Fibroblast of lung (primary cell): ENCODE results near the gene KRTAP10-1. TPM values are rescaled to one million over a fixed set of nuclear protein-coding genes. Genes with fewer than 3 reads are reported as not detected.

Source experiments
- DNase-seq, 2 donors: peaks; one replicate each; pipeline versions ENCODE4 v3.0.0 to v3.0.0-alpha.2; 2010; ENCODE audit warnings: low read depth in 2 of 2
- H2AFZ ChIP-seq: 2 replicates; pipeline ENCODE4 v1.5.1; 2012; ENCODE audit warnings: low read length, control low read depth, inconsistent platforms
- H3K27ac ChIP-seq: 2 replicates; pipeline ENCODE4 v1.5.1; 2011; ENCODE audit warnings: low read length, control low read depth; ENCODE audit not compliant: insufficient read depth
- H3K27me3 ChIP-seq: 2 replicates; pipeline ENCODE4 v1.5.1; 2011; ENCODE audit warnings: mild to moderate bottlenecking, low read length; ENCODE audit not compliant: control insufficient read depth, insufficient read depth
- H3K36me3 ChIP-seq: 2 replicates; pipeline ENCODE4 v1.5.1; 2011; ENCODE audit warnings: low read length; ENCODE audit not compliant: control insufficient read depth, insufficient read depth
- H3K4me1 ChIP-seq: 2 replicates; pipeline ENCODE4 v1.5.1; 2011; ENCODE audit warnings: low read length; ENCODE audit not compliant: control insufficient read depth, insufficient read depth; ENCODE audit errors: extremely low read depth
- H3K4me2 ChIP-seq: 2 replicates; pipeline ENCODE4 v1.5.1; 2011; ENCODE audit warnings: low read length, control low read depth; ENCODE audit not compliant: insufficient read depth; ENCODE audit errors: extremely low read depth
- H3K4me3 ChIP-seq, 4 experiments: fragments of 200-600 bp in 1 of 4; sonication (generic) in 1 of 4; replicated peaks in 1 of 4; 2 replicates each; pipeline ENCODE4 v1.5.1; 2011 to 2016; ENCODE audit warnings: low read length in 4 of 4, low read depth in 3 of 4, mild to moderate bottlenecking in 3 of 4, control low read depth in 2 of 4, inconsistent platforms in 1 of 4, mixed read lengths in 1 of 4; ENCODE audit not compliant: insufficient read depth in 1 of 4; ENCODE audit errors: control extremely low read depth in 1 of 4
- H3K79me2 ChIP-seq: 2 replicates; pipeline ENCODE4 v1.5.1; 2012; ENCODE audit warnings: mild to moderate bottlenecking, low read length, inconsistent platforms; ENCODE audit not compliant: control insufficient read depth, insufficient read depth
- H3K9ac ChIP-seq: 2 replicates; pipeline ENCODE4 v1.5.1; 2011; ENCODE audit warnings: mild to moderate bottlenecking, low read length, control low read depth; ENCODE audit not compliant: insufficient read depth
- H3K9me3 ChIP-seq: 2 replicates; pipeline ENCODE4 v1.5.1; 2012; ENCODE audit warnings: low read depth, low read length; ENCODE audit not compliant: control insufficient read depth, insufficient read depth
- H4K20me1 ChIP-seq: 2 replicates; pipeline ENCODE4 v1.5.1; 2011; ENCODE audit warnings: low read length; ENCODE audit not compliant: control insufficient read depth, insufficient read depth; ENCODE audit errors: extremely low read depth
- EZH2 ChIP-seq: IDR thresholded peaks from 2 replicates; pipeline ENCODE4 v1.5.1; 2012; ENCODE audit warnings: low read length, control low read depth, mild to moderate bottlenecking; ENCODE audit errors: missing control alignments
- polyA plus RNA-seq, 2 donors: library from polyadenylated mRNA; depleted of rRNA in 1 of 2; stranded (reverse) in 1 of 2; unstranded in 1 of 2; fragments of >200 nt; gene quantifications; 2 replicates each; pipeline ENCODE4 v1.2.1, GENCODE V29; 2011 to 2012; ENCODE audit warnings: missing spikeins in 1 of 2
- total RNA-seq: library from RNA; depleted of rRNA; stranded (reverse); fragments of >200 nt; gene quantifications from 2 replicates; pipeline ENCODE4 v1.2.1, GENCODE V29; 2014
- TF ChIP-seq, protein P1 (sequence below), 2 donors: IDR thresholded peaks in 1 of 2; conservative IDR thresholded peaks in 1 of 2; 1 replicate in 1 of 2; 2 replicates in 1 of 2; pipeline ENCODE4 v1.5.1; 2011 to 2012; ENCODE audit warnings: low read length in 2 of 2, control low read depth in 1 of 2, inconsistent platforms in 1 of 2, low read depth in 1 of 2, mild to moderate bottlenecking in 1 of 2

Gene KRTAP10-1
- total and polyA plus RNA-seq, 2 donors (not counting 1 experiment from before 2014, with no cell fraction given): not detected

DNA sequence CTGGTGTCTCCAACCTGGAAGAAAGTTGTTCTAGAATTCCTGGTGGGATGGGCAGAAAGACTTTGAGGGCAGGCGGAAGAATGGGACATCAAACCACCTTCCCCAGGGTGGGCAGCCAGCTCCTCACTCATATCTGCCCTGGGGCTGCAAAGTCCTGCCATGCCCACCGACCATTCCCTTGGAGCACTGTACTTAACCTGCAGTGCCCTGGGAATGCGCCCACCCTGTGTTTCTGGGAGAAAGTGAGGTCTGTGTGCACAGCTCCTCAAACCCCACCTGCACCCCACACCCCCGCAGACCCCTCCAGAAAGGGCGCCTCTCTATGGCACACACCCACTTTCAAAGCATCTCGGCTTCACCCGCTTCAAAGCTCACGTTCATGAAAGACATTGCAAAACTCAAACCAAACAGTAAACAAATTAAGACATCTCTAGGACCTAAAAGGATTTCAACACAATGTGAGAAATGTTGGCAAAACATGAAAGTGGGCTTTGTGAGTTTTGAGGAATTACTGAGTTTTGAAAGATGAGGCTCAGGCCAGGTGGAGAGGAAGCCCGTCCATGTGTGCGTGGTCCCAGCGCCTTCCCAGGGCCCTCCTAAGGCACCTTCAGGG, 25.1 kb downstream of the KRTAP10-1 start:
- Histone ChIP-seq H2AFZ (no peak overlapping the region), H3K4me2 (no peak overlapping the region), H3K4me1 (no peaks in the 10 kb centered on the region), H3K9ac (no peak overlapping the region), H3K27ac (no peak overlapping the region), H4K20me1 (no peaks in the 10 kb centered on the region), H3K27me3 (no peaks in the 10 kb centered on the region), H3K4me3 (no peak overlapping the region), H3K79me2 (no peaks in the 10 kb centered on the region), H3K36me3 (no peaks in the 10 kb centered on the region), H3K9me3 (no peaks in the 10 kb centered on the region)
- no peak for DNase-seq
- TF ChIP-seq, protein P1, sequence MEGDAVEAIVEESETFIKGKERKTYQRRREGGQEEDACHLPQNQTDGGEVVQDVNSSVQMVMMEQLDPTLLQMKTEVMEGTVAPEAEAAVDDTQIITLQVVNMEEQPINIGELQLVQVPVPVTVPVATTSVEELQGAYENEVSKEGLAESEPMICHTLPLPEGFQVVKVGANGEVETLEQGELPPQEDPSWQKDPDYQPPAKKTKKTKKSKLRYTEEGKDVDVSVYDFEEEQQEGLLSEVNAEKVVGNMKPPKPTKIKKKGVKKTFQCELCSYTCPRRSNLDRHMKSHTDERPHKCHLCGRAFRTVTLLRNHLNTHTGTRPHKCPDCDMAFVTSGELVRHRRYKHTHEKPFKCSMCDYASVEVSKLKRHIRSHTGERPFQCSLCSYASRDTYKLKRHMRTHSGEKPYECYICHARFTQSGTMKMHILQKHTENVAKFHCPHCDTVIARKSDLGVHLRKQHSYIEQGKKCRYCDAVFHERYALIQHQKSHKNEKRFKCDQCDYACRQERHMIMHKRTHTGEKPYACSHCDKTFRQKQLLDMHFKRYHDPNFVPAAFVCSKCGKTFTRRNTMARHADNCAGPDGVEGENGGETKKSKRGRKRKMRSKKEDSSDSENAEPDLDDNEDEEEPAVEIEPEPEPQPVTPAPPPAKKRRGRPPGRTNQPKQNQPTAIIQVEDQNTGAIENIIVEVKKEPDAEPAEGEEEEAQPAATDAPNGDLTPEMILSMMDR (conservative IDR thresholded peaks at IDR 0.05 in 1 of 2, IDR thresholded peaks at IDR 0.05 in 1 of 2; ENCODE audit: low read depth in 1 of 2, low read length in 2 of 2): no peak
- TF ChIP-seq EZH2: no peak

DNA sequence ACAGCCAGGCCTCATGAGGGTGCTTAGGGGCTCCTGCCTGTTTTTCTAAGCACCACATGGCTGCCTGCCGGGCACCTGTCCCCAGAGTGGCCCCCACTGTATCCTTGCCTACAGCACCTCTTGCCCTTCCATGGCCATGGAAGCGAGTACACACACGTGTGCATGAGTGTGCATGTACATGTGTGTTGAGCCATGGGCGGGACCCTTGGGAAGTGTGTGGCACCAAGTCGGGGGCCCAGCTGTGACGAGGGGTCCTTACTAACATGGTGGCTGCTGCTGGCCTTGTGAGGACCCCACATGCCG, 25.8 kb downstream of the KRTAP10-1 start:
- H3K9ac ChIP-seq: no peak overlapping the region
- H4K20me1 ChIP-seq: no peaks in the 10 kb centered on the region
- H3K36me3 ChIP-seq: no peaks in the 10 kb centered on the region
- H3K9me3 ChIP-seq: no peaks in the 10 kb centered on the region
- TF ChIP-seq, protein P1 (conservative IDR thresholded peaks at IDR 0.05 in 1 of 2, IDR thresholded peaks at IDR 0.05 in 1 of 2; ENCODE audit: low read depth in 1 of 2, low read length in 2 of 2): no peak
- TF ChIP-seq EZH2: no peak
- H3K79me2 ChIP-seq: no peaks in the 10 kb centered on the region
- H3K27ac ChIP-seq: no peak overlapping the region
- H3K4me2 ChIP-seq: no peak overlapping the region
- H2AFZ ChIP-seq: no peak overlapping the region
- no peaks in the 10 kb centered on the region for H3K4me1 ChIP-seq
- DNase-seq: no peak
- H3K27me3 ChIP-seq: no peaks in the 10 kb centered on the region
- H3K4me3 ChIP-seq: no peak overlapping the region

DNA sequence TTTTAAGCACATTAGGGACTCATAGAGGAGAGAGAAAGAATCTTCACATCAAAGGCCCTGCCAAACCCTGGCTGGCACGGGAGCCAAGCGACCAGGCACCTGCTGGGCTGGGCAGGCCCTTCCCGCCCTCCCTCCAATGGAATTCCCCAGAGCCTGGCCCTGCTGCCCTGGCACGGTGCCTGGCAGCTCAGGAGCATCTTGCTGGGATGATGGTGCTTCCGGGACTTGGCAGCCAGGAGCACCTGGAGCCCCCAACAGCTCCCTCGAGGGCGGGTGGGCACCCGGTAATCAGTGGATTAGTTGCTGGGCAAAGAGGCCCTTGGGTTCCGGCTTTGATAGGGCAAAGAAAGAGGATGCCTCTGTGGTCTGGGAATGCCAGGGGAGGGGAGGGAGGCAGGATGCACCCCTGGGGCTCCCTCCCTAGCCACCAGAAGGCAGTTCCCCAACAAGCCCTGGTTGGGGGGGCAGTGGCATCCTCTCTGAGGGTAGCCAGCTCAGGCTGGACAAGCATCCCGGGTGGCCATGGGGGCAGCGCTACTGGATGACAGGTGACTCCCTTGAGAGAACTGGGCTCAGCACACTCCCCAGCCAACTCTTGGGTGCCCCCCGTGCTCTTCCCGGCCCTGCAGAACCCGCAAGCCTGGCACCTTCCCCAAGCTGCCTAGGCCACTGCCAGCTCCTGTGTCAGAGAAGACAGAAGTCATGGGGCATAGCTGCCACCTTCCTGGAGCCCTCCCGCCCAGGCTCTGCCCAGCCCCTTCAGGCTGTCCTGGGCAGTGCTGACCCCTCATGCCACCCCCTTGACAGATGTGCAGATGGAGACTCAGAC, 26.4 kb downstream of the KRTAP10-1 start:
- H3K4me1 ChIP-seq: no peaks in the 10 kb centered on the region
- H3K27ac ChIP-seq: no peak overlapping the region
- H3K4me3 ChIP-seq: no peak overlapping the region
- no peaks in the 10 kb centered on the region for H3K27me3 ChIP-seq
- no peaks in the 10 kb centered on the region for H3K9me3 ChIP-seq
- TF ChIP-seq, protein P1 (conservative IDR thresholded peaks at IDR 0.05 in 1 of 2, IDR thresholded peaks at IDR 0.05 in 1 of 2; ENCODE audit: low read depth in 1 of 2, low read length in 2 of 2): no peak
- no peak for TF ChIP-seq EZH2
- H3K4me2 ChIP-seq: no peak overlapping the region
- no peaks in the 10 kb centered on the region for H4K20me1 ChIP-seq
- no peaks in the 10 kb centered on the region for H3K36me3 ChIP-seq
- no peak overlapping the region for H2AFZ ChIP-seq
- DNase-seq: no peak
- H3K79me2 ChIP-seq: no peaks in the 10 kb centered on the region
- H3K9ac ChIP-seq: no peak overlapping the region
